ENCODE results near the gene GIGYF2.
"Not testable (repeated sequence)": the region's sequence is repeated elsewhere in the genome, so short reads cannot be mapped to it uniquely, and the experiment has no call there.

GIGYF2 gene

GRCh38 chr2:232697059-232697806 lies at the start of gene GIGYF2:
Gene GIGYF2 (plus strand): TSS chr2:232697331. CDS start chr2:232735198, 37,867 bp downstream.
- DNase-seq, result peak; percentile 92

- DNase-seq, result no peak
Measured at GRCh38 chr2:232649033-232649432, 48.1 kb upstream of the GIGYF2 start.

GRCh38 chr2:232652505-232652851 lies 44.7 kb upstream of the GIGYF2 start:
- DNase-seq, result no peak

- no peak for DNase-seq
Measured at GRCh38 chr2:232653441-232653840, 43.7 kb upstream of the GIGYF2 start.

GRCh38 chr2:232655392-232655791 lies 41.7 kb upstream of the GIGYF2 start:
- DNase-seq, result no peak

- no peak for DNase-seq
Measured at GRCh38 chr2:232658217-232658785, 38.8 kb upstream of the GIGYF2 start.

GRCh38 chr2:232659359-232659758 lies 37.8 kb upstream of the GIGYF2 start:
- DNase-seq, result no peak

GRCh38 chr2:232662486-232663260 lies 34.5 kb upstream of the GIGYF2 start:
- DNase-seq, result no peak

- DNase-seq, result no peak
Measured at GRCh38 chr2:232666051-232666805, 30.9 kb upstream of the GIGYF2 start.

- DNase-seq, result no peak
Measured at GRCh38 chr2:232667989-232668583, 29.0 kb upstream of the GIGYF2 start.

GRCh38 chr2:232668805-232669444 lies 28.2 kb upstream of the GIGYF2 start:
- DNase-seq, result no peak

GRCh38 chr2:232672588-232672987 lies 24.5 kb upstream of the GIGYF2 start:
- no peak for DNase-seq

GRCh38 chr2:232674491-232674890 lies 22.6 kb upstream of the GIGYF2 start:
- DNase-seq, result no peak

- DNase-seq, result no peak
Measured at GRCh38 chr2:232675381-232675780, 21.8 kb upstream of the GIGYF2 start.

GRCh38 chr2:232680006-232680405 lies 17.1 kb upstream of the GIGYF2 start:
- DNase-seq, result no peak

- DNase-seq, result no peak
Measured at GRCh38 chr2:232681527-232681926, 15.6 kb upstream of the GIGYF2 start.

GRCh38 chr2:232683368-232683767 lies 13.8 kb upstream of the GIGYF2 start:
- DNase-seq, result no peak

GRCh38 chr2:232685391-232685790 lies 11.7 kb upstream of the GIGYF2 start:
- not testable (repeated sequence) for DNase-seq

GRCh38 chr2:232687382-232688160 lies 9.6 kb upstream of the GIGYF2 start:
- no peak for DNase-seq

- DNase-seq, result no peak
Measured at GRCh38 chr2:232688201-232688600, 8.9 kb upstream of the GIGYF2 start.

- DNase-seq, result no peak
Measured at GRCh38 chr2:232689152-232689910, 7.8 kb upstream of the GIGYF2 start.
